Germinal center (tissue), 1 donor: ENCODE data around the gene CA7.
A peak's percentile ranks its signal among the peaks of the same experiment; 100 is the strongest.

ENCODE experiments used
- DNase-seq: peaks from one replicate; pipeline ENCODE4 v3.0.0; 2012; ENCODE audit warnings: mixed read lengths, low spot score

Gene CA7

GRCh38 chr16:66844342-66845079 is at the start of gene CA7:
TSS of gene CA7 (plus strand) at chr16:66844414. CDS start at chr16:66844488, 74 bp downstream.
- no peak for DNase-seq

GRCh38 chr16:66798161-66798560 is 46.1 kb upstream of the CA7 start:
- no peak for DNase-seq

- no peak for DNase-seq
These were observed 43.4 kb upstream of the CA7 start for GRCh38 chr16:66800856-66801255.

- DNase-seq, result no peak
These were observed 42.7 kb upstream of the CA7 start, which contains the start of gene TERB1 for GRCh38 chr16:66801320-66802105. TSS of gene TERB1 (minus strand) at chr16:66801584. CDS start at chr16:66796798, 4,786 bp downstream.

DNA sequence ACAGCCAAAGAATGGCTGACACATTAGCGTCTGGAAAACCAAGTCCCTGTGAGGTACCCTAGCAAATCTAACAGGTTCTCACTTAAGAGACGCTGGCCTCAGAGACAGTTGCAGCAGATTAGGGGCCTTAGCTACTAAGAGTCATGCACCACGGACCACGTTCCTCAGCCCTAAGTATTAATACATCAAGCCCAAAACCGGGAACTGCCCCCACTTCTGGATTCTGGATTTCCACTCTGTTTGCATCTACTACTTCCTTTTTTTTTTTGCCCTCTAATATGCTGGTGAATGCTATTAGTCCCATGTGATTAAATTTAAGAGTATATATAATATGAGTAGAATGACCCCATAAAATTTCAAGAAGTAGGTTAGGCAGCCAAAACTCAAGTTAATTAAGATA is 42.1 kb upstream of the CA7 start:
- DNase-seq, result no peak

DNA sequence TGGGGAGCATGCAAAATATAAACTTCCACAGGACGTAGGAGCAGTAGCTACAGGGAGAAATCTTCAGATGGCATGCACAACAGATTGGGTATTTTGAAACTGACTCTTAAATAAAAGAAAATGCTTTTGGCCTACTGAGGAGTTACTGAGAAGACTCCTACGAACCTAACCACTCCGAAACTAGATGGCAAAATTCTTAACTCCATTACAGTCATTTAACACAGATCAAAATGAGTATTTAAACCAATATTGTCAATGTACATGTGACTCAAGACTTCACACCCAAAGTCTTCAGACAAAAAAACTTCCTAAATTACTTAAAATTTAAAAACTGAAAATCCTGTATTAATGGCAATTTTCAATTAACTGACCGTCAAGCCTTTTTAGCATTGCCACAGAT is 34.4 kb upstream of the CA7 start:
- DNase-seq, result no peak

- no peak for DNase-seq
These were observed 33.8 kb upstream of the CA7 start for GRCh38 chr16:66810391-66810790.

DNA sequence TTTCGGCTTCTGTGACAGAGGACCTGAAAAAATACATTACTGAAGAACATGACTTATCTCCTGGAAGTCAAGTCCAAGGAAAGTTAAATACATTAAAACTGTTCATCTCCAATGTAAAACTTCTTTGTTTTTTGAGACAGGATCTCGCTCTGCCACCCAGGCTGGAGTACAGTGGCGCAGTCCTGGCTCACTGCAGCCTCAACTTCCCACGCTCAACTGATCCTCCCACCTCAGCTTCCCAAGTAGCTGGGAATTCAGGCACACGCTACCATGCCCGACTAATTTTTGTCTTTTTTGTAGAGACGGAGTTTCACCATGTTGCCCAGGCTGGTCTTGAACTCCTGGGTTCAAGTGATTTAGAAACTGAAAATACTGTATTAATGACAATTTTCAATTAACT is 33.2 kb upstream of the CA7 start:
- no peak for DNase-seq

DNA sequence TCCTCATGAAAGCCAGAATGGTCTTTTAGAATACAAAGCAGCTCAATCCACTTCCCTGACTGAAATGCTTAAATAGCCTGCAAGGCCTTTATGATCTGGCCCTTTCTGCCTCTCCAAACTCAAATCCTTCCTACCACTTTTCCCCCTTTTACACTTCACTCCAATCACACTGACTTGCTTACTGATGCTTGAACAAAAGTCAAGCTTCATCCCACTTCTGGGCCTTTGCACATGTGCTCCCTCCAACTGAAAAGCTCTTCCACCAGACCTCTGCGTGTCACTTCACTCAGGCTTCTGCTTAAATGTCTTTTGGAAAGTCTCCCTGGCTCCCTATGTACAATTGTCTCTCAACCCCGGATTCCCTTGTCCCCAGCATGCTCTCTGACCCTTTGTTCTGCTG is 29.5 kb upstream of the CA7 start:
- DNase-seq, result no peak

DNA sequence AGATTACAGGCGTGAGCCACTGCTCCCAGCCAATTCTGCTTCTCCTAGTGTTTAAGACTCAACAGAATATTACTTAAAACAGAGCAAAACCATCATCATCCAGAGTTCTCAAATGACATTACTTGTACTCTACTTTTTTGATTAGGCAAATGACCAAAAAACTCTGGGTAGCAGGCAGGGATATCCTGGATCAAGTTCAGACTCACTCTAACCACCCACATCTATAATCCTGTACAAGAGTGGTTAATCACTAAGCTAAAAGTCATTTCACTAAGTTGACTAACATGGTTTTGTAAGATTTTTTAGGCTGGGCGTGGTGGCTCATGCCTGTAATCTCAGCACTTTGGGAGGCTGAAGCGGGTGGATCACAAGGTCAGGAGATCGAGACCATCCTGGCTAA is 20.2 kb upstream of the CA7 start:
- DNase-seq, result no peak

DNA sequence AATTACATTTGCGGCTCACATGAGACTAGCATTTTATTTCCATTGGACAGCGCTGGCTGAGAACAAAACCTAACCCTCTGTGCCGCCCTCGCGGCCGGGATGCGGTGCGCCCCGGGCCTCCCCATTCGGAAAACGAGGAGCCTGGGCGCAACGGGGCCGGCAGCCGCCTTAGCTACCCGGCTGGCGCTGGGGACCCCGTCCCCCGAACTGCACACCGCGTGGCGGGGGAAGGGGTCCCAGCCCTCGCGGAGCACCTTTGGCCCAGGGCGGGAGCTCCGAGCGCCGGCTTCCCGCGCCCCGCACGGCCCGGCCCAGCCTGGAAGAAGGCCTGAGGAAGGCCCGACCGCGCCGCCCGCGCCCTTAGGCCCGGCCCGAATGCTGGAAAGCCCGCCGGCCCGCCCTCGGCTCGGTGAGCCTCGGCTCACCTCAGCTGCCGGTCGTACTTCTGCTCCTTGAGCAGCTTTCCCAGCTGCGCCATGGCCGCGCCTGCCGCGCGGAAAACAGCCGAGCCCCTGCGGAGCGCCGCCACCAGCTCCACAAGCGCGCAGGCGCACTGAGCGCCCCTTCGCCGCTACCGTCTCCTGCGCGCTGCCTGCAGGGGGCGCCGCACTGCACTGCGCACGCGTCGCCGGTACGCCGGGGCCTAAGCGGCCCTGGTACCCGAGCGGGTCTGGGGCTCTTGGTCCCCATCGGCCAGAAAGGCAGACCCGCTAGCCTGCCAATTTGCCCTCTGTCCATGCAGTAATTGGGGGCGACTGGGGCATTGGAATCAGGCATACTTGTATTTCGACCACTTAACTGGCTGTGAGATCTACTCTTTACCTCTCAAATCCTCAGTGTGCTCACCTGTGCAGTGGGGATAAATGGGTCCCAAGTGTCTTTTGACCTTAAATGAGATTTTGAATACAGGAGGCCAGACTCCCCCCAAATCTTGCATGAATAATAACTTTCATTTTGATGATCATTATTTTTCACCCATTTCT is 13.5 kb upstream of the CA7 start, which contains the start of gene NAE1:
Gene NAE1, minus strand, starts transcription at position 555 of the 983 bp plus-strand sequence. Its CDS starts 77 bp downstream, at position 478.
- peak; percentile 95 for DNase-seq

- DNase-seq, result no peak
These were observed 12.0 kb upstream of the CA7 start for GRCh38 chr16:66832190-66832589.

GRCh38 chr16:66832661-66833305 is 11.4 kb upstream of the CA7 start:
- no peak for DNase-seq

DNA sequence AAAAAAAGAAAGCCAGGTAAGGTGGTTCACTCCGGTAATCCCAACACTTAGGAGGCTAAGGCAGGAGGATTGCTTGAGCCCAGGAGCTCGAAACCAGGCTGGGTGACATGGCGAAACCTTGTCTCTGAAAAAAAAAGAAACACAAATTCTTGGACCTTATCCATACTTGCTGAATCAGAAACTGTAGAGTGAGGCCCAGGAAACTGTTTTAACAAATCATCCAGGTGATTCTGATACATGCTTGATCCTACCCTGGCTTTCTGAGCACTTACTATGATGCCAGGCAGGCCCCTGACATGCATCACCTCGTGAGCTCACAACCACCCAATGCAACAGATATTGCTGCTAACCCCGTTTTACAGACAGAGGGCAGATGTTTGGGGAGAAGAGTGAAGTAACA is 9.5 kb upstream of the CA7 start:
- DNase-seq, result no peak

GRCh38 chr16:66840883-66841282 is 3.3 kb upstream of the CA7 start:
- DNase-seq, result no peak

- no peak for DNase-seq
These were observed 2.8 kb upstream of the CA7 start for GRCh38 chr16:66841366-66841765.

DNA sequence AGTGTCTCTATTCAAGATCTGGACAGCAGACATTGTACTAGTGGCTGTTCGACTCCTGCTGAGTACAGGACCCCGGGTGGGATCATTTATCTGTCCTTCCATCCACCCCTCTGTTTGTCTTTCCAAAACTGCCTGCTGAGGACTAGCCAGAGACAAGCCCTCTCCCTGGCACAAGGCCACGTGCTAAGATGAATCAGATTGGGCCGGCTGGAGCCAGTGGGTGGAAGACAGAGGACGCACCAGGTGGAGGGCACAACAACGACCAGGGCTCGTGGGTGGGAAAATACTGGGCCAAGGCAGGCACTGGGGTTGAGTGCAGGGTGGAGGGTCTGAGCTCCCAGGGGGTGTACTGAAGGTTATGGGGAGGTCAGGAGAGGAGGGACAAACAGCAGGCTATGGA is 1.4 kb upstream of the CA7 start:
- DNase-seq, result no peak

DNA sequence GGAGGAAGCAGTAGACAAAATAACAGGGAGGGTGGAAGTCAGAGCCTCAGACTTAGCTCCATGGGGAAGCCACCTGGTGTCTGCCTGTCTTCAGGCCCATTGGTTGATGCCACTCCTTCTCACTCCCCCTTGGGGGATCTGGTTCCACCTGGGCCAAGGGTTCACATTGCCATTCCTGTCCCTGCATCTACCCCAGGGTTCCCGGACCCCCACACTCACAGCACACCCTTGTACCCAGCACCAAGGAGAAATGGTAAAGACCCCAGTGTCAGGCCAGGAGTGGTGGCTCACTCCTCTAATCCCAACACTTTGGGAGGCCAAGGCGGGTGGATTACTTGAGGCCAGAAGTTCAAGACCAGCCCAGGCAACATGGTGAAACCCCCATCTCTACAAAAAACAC is 1.0 kb upstream of the CA7 start:
- DNase-seq, result no peak

DNA sequence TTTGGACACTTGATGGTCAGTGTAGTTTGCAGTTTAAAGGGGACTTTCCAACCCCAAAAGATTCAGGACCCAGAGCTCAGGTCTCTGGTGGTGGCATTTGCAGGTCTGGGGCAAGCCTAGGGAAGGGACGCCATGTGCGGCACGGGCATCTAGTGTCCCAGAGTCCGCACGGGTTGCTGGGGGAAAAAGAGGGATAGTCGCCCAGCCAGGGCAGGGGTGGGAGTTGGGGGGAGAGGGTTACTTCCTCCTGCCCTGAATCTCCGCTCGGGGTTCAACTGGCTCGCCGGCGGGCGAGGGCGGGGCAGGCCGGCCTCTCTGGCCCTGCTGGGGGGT is 239 bp upstream of the CA7 start:
- DNase-seq, result no peak

DNA sequence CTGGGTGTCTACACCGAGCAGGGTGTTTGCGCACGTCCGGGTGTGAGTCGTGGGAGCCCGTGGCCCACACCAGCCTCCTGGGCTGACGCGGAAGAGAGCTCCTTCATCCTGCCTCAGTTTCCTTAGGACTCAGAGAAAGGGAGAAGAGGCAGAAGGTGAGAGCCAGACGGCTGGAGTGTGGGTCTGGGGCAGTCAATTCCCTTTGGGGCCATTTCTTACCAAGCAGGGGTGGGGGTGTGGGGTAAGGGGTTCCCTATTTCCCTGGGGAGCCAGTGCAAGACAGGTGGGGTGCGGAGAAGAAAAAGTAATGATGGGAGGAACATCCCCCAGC is 831 bp downstream of the CA7 start:
- DNase-seq, result no peak

DNA sequence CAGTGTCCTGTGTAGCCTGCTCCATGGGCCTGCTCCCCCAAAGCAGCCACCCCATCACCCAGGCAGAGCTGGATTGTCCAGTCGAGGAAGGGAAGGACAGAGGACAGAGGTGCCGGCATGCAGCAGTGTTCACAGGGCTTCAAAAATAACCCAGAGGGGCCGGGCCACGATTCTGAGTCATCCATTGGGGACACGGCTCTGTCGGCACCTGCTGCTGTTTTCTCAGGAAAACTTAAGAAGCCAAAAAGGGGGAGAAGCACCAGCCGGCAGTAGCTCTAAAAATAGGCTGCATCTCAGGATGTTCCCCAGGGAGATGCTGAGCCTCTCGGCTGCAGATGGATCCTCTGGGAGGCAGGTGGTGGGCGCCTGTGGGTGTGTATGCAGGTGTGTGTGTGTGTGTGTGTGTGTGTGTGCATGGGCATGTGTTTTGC is 1.6 kb downstream of the CA7 start:
- no peak for DNase-seq

GRCh38 chr16:66846266-66846665 is 2.1 kb downstream of the CA7 start:
- DNase-seq, result no peak
